Loucy (cell line): ENCODE measurements around the gene VPS18.

Experiments
- EZH2phosphoT487 ChIP-seq: fragments of 200-600 bp; IDR thresholded peaks from 2 replicates; pipeline ENCODE4 v1.6.1; 2018; ENCODE audit warnings: antibody characterized with exemption, mild to moderate bottlenecking, moderate library complexity, borderline replicate concordance
- TF ChIP-seq, protein P1 (sequence below): fragments of 200-600 bp; sonication (generic); conservative IDR thresholded peaks from 2 replicates; pipeline ENCODE4 v1.5.1; 2014; ENCODE audit warnings: mild to moderate bottlenecking, antibody characterized with exemption, low read length

DNA sequence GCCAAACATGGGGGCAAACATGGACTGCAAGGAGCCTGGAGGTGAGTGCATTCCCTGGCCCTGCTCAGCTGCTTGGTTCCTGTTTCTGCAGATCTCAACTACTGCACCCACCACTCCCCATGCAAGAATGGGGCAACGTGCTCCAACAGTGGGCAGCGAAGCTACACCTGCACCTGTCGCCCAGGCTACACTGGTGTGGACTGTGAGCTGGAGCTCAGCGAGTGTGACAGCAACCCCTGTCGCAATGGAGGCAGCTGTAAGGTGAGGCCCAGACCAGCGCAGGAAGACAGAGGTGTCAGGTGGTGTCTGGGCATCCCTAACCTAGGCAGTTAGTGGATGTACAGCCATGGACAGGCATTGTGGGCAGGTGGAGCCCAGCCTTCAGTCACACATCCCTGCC is 40.2 kb downstream of the VPS18 start:
- TF ChIP-seq, protein P1, sequence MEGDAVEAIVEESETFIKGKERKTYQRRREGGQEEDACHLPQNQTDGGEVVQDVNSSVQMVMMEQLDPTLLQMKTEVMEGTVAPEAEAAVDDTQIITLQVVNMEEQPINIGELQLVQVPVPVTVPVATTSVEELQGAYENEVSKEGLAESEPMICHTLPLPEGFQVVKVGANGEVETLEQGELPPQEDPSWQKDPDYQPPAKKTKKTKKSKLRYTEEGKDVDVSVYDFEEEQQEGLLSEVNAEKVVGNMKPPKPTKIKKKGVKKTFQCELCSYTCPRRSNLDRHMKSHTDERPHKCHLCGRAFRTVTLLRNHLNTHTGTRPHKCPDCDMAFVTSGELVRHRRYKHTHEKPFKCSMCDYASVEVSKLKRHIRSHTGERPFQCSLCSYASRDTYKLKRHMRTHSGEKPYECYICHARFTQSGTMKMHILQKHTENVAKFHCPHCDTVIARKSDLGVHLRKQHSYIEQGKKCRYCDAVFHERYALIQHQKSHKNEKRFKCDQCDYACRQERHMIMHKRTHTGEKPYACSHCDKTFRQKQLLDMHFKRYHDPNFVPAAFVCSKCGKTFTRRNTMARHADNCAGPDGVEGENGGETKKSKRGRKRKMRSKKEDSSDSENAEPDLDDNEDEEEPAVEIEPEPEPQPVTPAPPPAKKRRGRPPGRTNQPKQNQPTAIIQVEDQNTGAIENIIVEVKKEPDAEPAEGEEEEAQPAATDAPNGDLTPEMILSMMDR, result no peak
- TF ChIP-seq EZH2phosphoT487, result no peak
